Omental fat pad (tissue), 4 donors: ENCODE data around the gene LCA5. TPM values are rescaled to one million over a fixed set of nuclear protein-coding genes. Genes with fewer than 3 reads are reported as not detected.

Source experiments
- ATAC-seq: fragments of 150-250 bp; one replicate; pipeline ENCODE4 v1.9.1; 2016; ENCODE audit warnings: mild to moderate bottlenecking, moderate library complexity; ENCODE audit not compliant: low FRiP score
- DNase-seq: peaks from one replicate; pipeline ENCODE4 v3.0.0-alpha.2; 2019; ENCODE audit warnings: low spot score
- CTCF ChIP-seq, 3 donors: fragments of 450-650 bp; IDR thresholded peaks; one replicate each; pipeline ENCODE4 v1.5.1; 2016 to 2017; ENCODE audit warnings: antibody characterized with exemption in 3 of 3, mild to moderate bottlenecking in 3 of 3, moderate library complexity in 2 of 3
- total RNA-seq, 4 donors: library from RNA; depleted of rRNA; stranded (reverse); fragments of >200 nt; gene quantifications; one replicate each; pipeline ENCODE4 v1.1.0, GENCODE V29; 2016

The LCA5 gene
- total RNA-seq, 4 donors from 2014 or later: 3.4 to 9.0 (median 4.9) TPM

GRCh38 chr6:79468116-79468515 lies 69.1 kb downstream of the LCA5 start:
- no peak for ATAC-seq
- no peak for DNase-seq
- TF ChIP-seq CTCF (IDR thresholded peaks at IDR 0.05): no peak

GRCh38 chr6:79467716-79468115 lies 69.5 kb downstream of the LCA5 start:
- ATAC-seq: no peak
- TF ChIP-seq CTCF (IDR thresholded peaks at IDR 0.05): no peak
- no peak for DNase-seq

- no peak for DNase-seq
- TF ChIP-seq CTCF (IDR thresholded peaks at IDR 0.05): no peak
- no peak for ATAC-seq
Measured at GRCh38 chr6:79466207-79466834, 70.9 kb downstream of the LCA5 start.

- TF ChIP-seq CTCF (IDR thresholded peaks at IDR 0.05): no peak
- no peak for DNase-seq
- ATAC-seq: no peak
Measured at GRCh38 chr6:79465381-79465780, 71.8 kb downstream of the LCA5 start.

GRCh38 chr6:79463621-79464050 lies 73.6 kb downstream of the LCA5 start:
- no peak for ATAC-seq
- no peak for TF ChIP-seq CTCF (IDR thresholded peaks at IDR 0.05)
- DNase-seq: no peak

GRCh38 chr6:79461205-79461604 lies 76.0 kb downstream of the LCA5 start:
- DNase-seq (no peak), ATAC-seq (no peak)
- TF ChIP-seq CTCF (IDR thresholded peaks at IDR 0.05): no peak

- no peak for TF ChIP-seq CTCF (IDR thresholded peaks at IDR 0.05)
- ATAC-seq: no peak
Measured at GRCh38 chr6:79455446-79455845, 81.8 kb downstream of the LCA5 start.

More at GRCh38 chr6:79455446-79455845, 81.8 kb downstream of the LCA5 start:
- DNase-seq: no peak
